NCI-H2107 treated with DMSO at 0.1 percent for 48 hours (cell line): ENCODE measurements around the gene FGR.
"Not testable (repeated sequence)": the region's sequence is repeated elsewhere in the genome, so short reads cannot be mapped to it uniquely, and the experiment has no call there.

Source experiments
- DNase-seq: peaks from one replicate; lab custom pipeline; 2025; ENCODE audit not compliant: unreplicated experiment; lab: John Stamatoyannopoulos, UW

The FGR gene

DNA sequence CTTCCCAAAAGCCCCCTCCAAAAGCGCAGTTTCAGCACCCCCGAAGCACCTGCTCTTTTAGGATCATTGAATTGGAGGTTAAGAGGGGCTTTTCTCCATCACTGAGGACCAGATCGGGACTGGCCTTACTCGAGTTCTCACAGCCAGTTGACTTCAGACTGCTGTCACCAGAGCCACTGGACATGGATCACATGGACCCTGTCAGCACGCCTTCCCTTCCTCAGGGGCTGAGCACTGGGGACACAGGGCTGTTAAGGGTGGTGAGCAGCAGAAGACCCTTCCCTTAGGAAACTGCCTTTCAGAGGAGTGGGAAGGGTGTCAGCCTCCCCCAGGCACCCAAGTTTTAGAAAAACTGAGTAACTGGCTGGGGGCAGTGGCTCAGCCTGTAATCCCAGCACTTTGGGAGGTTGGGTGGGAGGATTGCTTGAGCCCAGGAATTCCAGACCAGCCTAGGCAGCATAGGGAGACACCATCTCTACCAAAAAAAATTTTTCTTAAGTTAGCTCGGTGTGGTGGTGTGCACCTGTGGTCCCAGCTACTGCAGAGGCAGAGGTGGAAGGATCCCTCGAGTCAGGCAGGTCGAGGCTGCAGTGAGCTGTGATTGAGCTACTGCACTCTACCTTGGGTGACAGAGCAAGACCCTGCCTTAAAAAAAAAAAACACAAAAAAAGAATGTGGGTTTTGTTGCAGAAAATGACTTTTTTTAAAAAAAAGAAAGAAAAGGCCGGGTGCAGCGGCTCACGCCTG lies 584 bp upstream of the FGR start:
- no peak for DNase-seq

- DNase-seq: no peak
Measured at GRCh38 chr1:27634177-27634984, 604 bp downstream of the FGR start.

DNA sequence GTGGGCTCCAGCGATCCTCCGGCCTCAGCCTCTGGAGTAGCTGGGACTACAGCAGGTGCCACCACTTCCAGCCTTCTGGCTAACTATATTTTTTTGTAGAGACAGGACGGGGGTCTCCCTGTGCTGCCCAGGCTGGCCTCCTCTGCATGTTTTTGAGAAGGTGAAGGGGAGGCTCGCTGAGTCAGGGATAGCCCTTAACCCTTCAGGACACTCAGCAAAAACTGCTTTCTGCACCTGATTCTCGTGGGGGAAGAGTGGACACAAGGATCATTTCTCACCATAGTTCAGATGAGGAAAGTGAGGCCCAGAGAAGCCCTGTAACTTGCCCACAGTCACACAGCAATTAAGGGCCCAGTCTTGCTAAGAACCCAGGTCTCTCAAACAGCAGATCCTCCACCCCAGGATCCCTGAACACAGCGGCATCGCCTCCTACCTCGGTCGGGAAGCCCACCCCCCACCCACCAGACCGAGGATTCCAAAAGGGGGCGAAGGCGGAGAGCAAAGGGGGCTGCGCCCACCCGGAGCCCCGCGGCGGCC lies 1.3 kb downstream of the FGR start:
- no peak for DNase-seq

DNA sequence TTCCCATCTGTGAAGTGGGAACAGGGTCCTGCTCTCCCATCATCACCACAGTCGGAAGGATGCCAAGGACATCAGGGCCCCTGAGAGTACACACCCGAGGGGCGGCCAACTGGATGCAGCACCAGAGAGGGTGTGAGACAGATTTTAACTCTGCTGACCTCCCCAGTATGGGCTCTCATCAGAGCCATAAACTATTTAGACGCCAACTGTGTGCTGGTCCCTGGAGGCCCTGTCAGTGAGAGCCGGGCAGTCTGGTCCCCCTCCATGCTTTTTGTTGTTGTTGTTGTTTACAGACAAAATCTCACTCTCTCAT lies 1.7 kb downstream of the FGR start:
- no peak for DNase-seq

DNA sequence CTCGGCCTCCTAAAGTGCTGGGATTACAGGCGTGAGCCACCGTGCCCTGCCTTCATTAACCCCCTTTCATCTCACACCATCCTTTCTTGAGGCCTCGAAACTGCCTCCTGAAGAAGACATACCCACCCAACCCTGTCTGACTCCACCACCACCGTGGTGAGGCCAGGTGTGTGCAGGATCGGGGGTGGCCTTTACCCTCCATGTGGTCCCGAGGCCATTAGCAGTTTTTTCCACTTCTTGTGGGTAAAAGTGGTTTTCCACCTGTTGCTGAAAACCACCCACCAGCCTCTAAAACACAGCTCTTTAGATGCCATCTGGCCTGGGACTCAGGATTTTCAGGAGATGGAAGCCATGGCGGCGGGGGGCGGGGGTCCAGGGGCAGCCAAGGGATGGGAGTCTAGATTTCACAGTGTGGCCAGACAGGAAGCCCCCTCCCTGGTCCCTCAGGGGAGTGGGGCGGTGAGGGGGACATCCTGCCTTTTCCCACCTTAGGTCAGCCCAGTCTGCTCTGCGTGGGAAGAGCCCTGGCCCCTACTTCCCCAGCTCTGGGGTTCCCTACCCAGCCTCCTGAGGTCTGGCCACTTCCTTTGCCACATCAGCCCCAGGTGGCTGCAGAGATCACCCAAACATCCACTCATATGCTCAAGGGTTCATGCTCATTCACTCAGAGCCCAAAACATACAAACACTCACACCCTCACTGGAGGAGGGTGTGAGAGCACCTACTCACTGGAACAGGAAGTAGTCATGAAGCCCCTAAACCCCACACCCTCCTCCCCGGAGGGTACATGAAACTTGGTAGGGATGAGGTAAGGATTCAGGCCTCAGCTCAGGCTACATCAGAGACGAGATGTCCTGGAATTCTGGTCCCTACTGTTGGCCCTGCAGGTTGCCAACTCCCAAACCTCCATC lies 2.3 kb downstream of the FGR start:
- DNase-seq: no peak

DNA sequence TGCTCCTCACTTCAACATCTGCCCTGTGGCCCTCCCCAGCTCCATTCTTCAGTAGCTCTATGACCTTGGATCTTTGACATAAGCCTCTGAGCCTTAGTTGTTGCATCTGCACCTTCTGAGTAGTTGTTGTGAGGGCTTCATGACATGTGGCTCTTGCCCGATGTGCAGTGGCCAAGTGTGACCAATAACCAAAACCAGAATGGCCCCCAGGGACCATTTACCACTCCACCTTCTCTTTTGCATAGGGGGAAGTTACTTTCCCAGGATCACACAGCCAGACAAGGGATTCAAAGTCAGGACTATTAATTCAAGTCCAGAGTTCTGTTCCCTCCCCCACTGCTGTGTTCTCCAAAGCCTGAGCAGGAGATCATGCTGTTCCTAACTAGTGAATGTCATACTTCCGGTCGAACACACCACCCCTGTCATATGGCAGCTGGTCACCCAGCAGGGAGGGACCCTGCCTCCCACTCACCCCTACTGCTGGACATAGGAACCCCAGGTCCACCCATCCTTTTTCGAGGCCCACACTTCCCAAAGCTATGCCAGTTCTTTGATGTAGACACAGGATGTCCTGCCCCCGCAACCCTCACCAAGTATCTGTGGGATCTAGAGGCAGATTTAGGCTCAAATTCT lies 4.0 kb downstream of the FGR start:
- no peak for DNase-seq

GRCh38 chr1:27628712-27629111 lies 6.3 kb downstream of the FGR start:
- no peak for DNase-seq

DNA sequence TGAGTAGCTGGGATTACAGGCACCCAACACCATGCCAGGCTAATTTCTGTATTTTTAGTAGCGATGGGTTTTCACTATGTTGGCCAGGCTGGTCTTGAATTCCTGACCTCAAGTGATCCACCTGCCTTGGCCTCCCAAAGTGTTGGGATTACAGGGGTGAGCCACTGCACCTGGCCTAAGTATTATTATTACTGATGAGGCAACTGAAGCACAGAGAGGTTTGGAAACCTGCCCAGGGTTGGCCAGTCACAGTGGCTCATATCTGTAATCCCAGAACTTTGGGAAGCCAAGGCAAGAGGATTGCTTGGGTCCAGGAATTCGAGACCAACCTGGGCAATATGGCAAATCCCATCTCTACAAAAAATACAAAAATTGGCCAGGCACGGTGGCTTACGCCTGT lies 7.3 kb downstream of the FGR start:
- DNase-seq: not testable (repeated sequence)

DNA sequence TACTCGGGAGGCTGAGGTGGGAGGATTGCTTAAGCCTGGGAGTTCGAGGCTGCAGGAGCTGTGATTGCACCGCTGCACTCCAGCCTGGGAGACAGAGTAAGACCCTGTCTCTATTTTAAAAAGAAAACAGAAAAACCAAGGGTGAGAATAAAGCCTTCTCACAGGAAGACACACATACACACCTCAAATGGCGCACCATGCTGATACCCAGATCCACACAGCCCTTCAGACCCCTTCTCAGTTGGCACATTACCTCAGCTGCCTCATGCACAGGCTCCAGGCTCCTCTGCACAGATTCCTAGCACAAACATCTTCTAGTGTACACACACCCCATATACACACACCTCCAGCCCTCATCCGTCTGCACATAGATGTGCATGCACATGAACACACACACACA lies 7.9 kb downstream of the FGR start:
- no peak for DNase-seq

- peak; percentile 23 for DNase-seq
Measured at GRCh38 chr1:27626031-27626935, 8.7 kb downstream of the FGR start.

DNA sequence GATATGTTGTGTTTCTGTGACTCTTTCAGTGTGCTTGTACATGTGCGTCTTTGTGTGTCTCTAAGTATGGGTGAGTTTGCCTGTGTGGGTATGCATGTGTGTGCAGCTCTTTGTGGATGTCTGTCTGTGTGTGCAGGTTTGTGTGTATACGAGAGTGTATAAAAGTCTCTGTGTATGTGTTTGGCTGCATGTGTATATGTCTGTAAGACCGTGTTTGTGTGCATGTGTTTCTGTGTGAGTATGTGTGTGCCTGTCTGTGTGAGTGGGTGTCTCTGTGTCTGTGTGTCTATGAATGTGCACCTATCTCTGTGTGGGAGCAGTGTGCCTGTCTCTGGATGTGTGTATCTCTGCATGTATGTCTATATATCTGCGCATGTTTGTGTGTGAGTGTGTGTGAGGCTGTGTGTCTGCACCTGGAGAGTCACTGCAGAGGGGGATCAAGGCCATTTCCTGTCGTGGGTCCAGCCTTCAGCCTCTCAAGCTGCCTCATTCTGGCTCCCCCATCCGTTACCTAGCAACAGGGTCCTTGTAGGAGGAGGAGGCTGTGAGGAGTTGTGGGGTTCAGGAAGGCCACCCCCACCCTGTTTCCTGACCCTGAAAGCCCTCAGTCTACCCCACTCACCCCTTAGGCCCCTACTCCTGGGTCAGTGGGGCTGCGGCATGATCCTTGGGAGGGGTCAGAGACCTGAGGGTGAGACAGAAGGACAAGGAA lies 10.4 kb downstream of the FGR start:
- DNase-seq: no peak

DNA sequence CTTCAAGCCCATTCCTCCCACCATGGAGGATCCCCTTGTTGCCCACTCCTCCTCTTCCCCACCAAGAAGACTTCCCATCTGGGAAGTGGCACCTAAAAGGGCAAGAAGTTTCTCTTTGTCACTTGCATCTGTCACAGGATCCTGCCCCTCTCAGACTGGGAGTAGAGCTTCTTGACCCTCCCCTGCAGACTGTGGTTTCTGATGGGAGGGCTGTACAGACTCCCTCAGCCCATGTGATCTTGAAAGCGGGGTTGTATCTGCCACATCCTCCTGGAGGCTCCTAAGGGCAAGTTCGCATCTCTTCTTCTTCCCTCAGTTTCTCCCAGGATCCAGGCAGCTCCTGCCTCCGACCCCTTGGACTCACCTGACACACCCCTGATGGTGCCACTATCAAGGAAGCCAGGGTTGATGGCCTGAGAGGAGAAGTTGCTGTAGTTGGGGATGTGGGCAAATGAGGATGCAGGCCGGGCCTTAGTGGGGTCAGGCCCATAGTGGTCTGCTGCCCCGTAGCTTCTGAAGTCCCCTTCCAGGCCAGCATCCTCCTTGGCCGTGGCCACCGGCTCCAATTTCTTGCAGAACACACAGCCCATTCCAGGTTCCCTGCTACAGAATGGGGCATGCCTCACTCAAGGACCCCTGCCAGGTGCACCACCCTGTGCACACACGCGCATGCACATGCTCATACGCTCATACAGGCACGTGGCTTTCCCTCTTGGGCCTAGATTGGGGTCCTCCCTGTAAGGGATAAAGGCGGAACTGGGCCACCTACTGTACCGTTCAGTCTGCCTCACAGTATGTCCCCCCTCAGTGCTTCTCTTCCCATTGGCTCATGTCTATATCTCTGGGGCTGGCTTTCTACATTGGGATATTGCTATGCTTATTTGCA lies 11.4 kb downstream of the FGR start:
- no peak for DNase-seq

GRCh38 chr1:27622828-27623227 lies 12.2 kb downstream of the FGR start:
- DNase-seq: no peak

- no peak for DNase-seq
Measured at GRCh38 chr1:27621051-27621920, 13.7 kb downstream of the FGR start.

DNA sequence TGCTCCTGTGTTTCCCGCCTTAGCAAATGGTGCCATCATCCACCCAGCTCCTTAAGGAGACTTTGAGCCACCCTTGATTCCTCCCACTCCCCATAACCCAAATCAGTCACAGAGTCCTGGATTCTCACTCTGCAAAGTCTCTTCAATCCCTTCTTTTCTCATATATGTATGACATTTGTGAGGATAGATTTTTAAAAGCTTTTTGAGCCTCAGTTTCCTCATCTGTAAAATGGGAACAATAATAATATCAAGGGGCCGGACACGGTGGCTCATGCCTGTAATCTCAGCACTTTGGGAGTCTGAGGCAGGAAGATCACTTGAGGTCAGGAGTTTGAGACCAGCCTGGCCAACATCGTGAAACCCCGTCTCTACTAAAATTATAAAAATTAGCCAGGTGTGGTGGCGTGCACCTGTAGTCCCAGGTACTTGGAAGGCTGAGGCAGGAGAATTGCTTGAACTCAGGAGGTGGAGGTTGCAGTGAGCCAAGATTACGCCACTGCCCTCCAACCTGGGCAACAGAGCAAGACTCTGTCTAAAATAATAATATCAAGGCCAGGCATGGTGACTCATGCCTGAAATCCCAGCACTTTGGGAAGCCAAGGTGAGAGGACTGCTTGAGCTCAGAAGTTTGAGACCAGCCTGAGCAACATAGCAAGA lies 15.1 kb downstream of the FGR start:
- DNase-seq: not testable (repeated sequence)

DNA sequence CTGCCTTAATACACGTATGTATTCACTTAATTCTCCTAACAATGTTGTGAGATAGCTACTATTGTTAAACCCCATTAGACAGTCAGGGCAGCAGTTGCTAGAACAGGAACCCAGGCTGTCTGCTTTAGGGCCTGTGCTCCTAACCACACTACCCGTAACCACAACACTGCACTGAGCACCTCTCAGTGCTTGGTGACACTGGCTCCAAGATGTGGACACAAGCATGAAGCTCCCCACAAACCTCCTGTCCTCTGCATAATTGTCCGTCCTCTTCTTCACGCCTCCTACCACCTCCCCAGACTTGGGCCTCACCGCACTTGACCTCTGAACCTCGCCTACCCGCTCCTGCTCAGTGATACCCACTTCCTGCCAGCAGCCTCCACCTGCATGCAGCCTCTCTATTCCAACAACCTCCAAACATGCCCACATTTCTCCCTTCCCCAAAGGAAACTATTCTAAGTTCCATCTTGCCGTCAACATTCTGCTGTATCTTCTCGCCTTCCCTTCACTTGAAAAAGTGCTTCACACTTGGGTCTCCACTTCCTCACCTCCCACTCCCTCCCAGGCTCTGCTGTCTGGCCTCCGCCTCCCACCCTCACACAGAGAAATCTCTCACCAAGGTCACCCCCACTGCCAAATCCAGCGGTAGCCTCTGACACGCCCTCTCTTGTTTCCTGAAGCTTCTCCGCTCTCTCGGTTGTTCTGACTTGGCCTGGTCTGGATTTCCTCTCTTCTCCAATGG lies 16.5 kb downstream of the FGR start:
- DNase-seq: no peak
